Parathyroid adenoma (tissue), 2 donors: Measurements from ENCODE around the gene MGAT4A.

Experiments
- H2AFZ ChIP-seq: fragments of 300-600 bp; sonication (generic); one replicate; pipeline ENCODE4 v1.7.0; 2017; ENCODE audit warnings: antibody characterized with exemption, mild to moderate bottlenecking
- H3K27ac ChIP-seq: fragments of 300-600 bp; sonication (generic); one replicate; pipeline ENCODE4 v1.7.0; 2017
- H3K27me3 ChIP-seq: fragments of 300-600 bp; sonication (generic); one replicate; pipeline ENCODE4 v1.7.0; 2017; ENCODE audit warnings: low read length; ENCODE audit not compliant: control insufficient read depth, insufficient read depth
- H3K36me3 ChIP-seq: fragments of 300-600 bp; sonication (generic); one replicate; pipeline ENCODE4 v1.7.0; 2017; ENCODE audit warnings: low read length; ENCODE audit not compliant: control insufficient read depth, insufficient read depth
- H3K4me1 ChIP-seq: fragments of 300-600 bp; sonication (generic); one replicate; pipeline ENCODE4 v1.7.0; 2017; ENCODE audit warnings: control low read depth
- H3K4me2 ChIP-seq: fragments of 300-600 bp; sonication (generic); one replicate; pipeline ENCODE4 v1.7.0; 2017; ENCODE audit warnings: low read length
- H3K4me3 ChIP-seq: fragments of 300-600 bp; sonication (generic); one replicate; pipeline ENCODE4 v1.7.0; 2017; ENCODE audit warnings: low read depth, low read length
- H3K79me2 ChIP-seq: fragments of 300-600 bp; sonication (generic); one replicate; pipeline ENCODE4 v1.7.0; 2017; ENCODE audit warnings: control low read depth
- H3K9ac ChIP-seq: fragments of 300-600 bp; sonication (generic); one replicate; pipeline ENCODE4 v1.7.0; 2017; ENCODE audit warnings: mild to moderate bottlenecking
- H3K9me3 ChIP-seq: fragments of 300-600 bp; sonication (generic); one replicate; pipeline ENCODE4 v1.7.0; 2017; ENCODE audit warnings: low read length; ENCODE audit not compliant: control insufficient read depth
- CTCF ChIP-seq: fragments of 300-600 bp; sonication (generic); IDR thresholded peaks from one replicate; pipeline ENCODE4 v1.7.0; 2017; ENCODE audit warnings: antibody characterized with exemption, mild to moderate bottlenecking
- donor health status: primary hyperparathyroidism.

The MGAT4A gene

GRCh38 chr2:98720286-98720685 lies 10.6 kb downstream of the MGAT4A start:
- peaks cover 53% of the 10 kb centered on the region for H3K79me2 ChIP-seq
- no peak overlapping the region for H2AFZ ChIP-seq
- no peak overlapping the region for H3K4me2 ChIP-seq
- no peak overlapping the region for H3K4me3 ChIP-seq
- no peaks in the 10 kb centered on the region for H3K36me3 ChIP-seq
- no peak for TF ChIP-seq CTCF
- H3K4me1 ChIP-seq = peaks cover 6% of the 10 kb centered on the region
- H3K27ac ChIP-seq = no peak overlapping the region
- H3K9ac ChIP-seq = no peak overlapping the region
- no peaks in the 10 kb centered on the region for H3K27me3 ChIP-seq
- H3K9me3 ChIP-seq = peaks cover 3% of the 10 kb centered on the region

- Histone ChIP-seq H3K9me3 (peaks cover 3% of the 10 kb centered on the region), H3K27me3 (no peaks in the 10 kb centered on the region), H3K36me3 (no peaks in the 10 kb centered on the region), H3K4me3 (no peak overlapping the region), H3K27ac (no peak overlapping the region), H3K4me1 (peaks cover 1% of the 10 kb centered on the region), H3K79me2 (peaks cover 60% of the 10 kb centered on the region), H3K4me2 (no peak overlapping the region), H3K9ac (no peak overlapping the region), H2AFZ (no peak overlapping the region)
- no peak for TF ChIP-seq CTCF
These were observed 13.3 kb downstream of the MGAT4A start for GRCh38 chr2:98717621-98718020.

- Histone ChIP-seq H3K9ac (no peak overlapping the region), H3K9me3 (peaks cover 3% of the 10 kb centered on the region), H3K27me3 (no peaks in the 10 kb centered on the region), H3K79me2 (peaks cover 60% of the 10 kb centered on the region), H3K27ac (no peak overlapping the region), H3K36me3 (no peaks in the 10 kb centered on the region), H3K4me1 (peaks cover 7% of the 10 kb centered on the region), H3K4me3 (no peak overlapping the region), H3K4me2 (no peak overlapping the region), H2AFZ (no peak overlapping the region)
- no peak for TF ChIP-seq CTCF
These were observed 14.1 kb downstream of the MGAT4A start for GRCh38 chr2:98716786-98717185.

- Histone ChIP-seq H3K4me3 (no peak overlapping the region), H3K79me2 (peaks cover 57% of the 10 kb centered on the region), H3K36me3 (no peaks in the 10 kb centered on the region), H3K27ac (no peak overlapping the region), H3K9me3 (peaks cover 2% of the 10 kb centered on the region), H2AFZ (no peak overlapping the region), H3K4me2 (no peak overlapping the region), H3K27me3 (no peaks in the 10 kb centered on the region), H3K9ac (no peak overlapping the region), H3K4me1 (peaks cover 7% of the 10 kb centered on the region)
- TF ChIP-seq CTCF = no peak
These were observed 15.0 kb downstream of the MGAT4A start for GRCh38 chr2:98715812-98716451.
